Measurements from ENCODE around the gene NDC80. TPM values are rescaled to one million over a fixed set of nuclear protein-coding genes. Genes with fewer than 3 reads are reported as not detected.
"Not testable (repeated sequence)": the region's sequence is repeated elsewhere in the genome, so short reads cannot be mapped to it uniquely, and the experiment has no call there.

NDC80 gene
- 10 to 100 TPM; 92.3 to 96.5 TPM for total RNA-seq

GRCh38 chr18:2571200-2572170, at the start of gene NDC80, which contains the start of gene METTL4:
Gene NDC80 (plus strand): TSS chr18:2571557. CDS start chr18:2572986, 1,429 bp downstream.
Gene METTL4 (minus strand): TSS chr18:2571505. CDS start chr18:2567216, 4,289 bp downstream.
- Mint-ChIP-seq H3K9me3 (no peaks in the 10 kb centered on the region), H3K4me1 (peaks cover 65% of the 10 kb centered on the region), H3K27ac (peak within 1 kb of the TSS; percentile 99), H3K4me3 (peak within 1 kb of the TSS; percentile 96), H3K36me3 (ENCODE audit: low read depth) (peaks cover 57% of the 10 kb centered on the region), H3K27me3 (no peaks in the 10 kb centered on the region)
- peak; percentile 86 for DNase-seq
- ChIA-PET CTCF (interaction anchor here (0.6 kb wide), 1 partner anchor 115 kb away, joined by 4 read pairs; no protein-coding TSS in a partner anchor), POLR2A (interaction anchor here (0.6 to 1.0 kb wide), 2 partner anchors 69 to 84 kb away, joined by 3 to 4 read pairs; partner anchors contain the start of gene SMCHD1)

DNA sequence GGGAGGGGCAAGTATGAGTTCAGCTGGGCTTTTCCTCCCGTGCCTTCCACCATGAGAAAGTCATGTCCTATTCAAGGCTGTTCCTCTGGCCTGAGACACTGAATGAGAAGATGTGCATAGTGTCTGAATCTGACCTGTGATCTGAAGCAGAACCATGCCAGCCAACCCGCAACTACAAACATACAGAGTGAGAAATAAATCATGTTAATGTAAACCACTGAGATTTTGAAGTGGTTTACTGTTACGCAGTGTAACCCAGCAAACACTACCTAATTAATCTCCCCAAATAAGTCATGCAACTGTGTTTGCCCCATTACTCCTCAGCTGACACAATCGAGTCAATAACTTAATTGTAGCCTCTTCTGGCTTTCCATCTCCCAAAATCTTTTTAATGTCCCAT, 49.2 kb upstream of the NDC80 start:
- Mint-ChIP-seq H3K36me3 (ENCODE audit: low read depth) (no peaks in the 10 kb centered on the region), H3K9me3 (no peaks in the 10 kb centered on the region), H3K27ac (no peak overlapping the region), H3K4me3 (no peak overlapping the region), H3K27me3 (no peaks in the 10 kb centered on the region), H3K4me1 (peaks cover 7% of the 10 kb centered on the region)
- DNase-seq, result no peak
- POLR2A ChIA-PET, result no interaction called here
- CTCF ChIA-PET, result no interaction called here

GRCh38 chr18:2524794-2525198, 46.6 kb upstream of the NDC80 start:
- POLR2A ChIA-PET, result not testable (repeated sequence)

GRCh38 chr18:2526329-2526728, 45.0 kb upstream of the NDC80 start:
- Mint-ChIP-seq H3K36me3 (ENCODE audit: low read depth) (no peaks in the 10 kb centered on the region), H3K4me1 (peaks cover 7% of the 10 kb centered on the region), H3K4me3 (no peak overlapping the region), H3K9me3 (no peaks in the 10 kb centered on the region), H3K27me3 (no peaks in the 10 kb centered on the region), H3K27ac (no peak overlapping the region)
- DNase-seq, result no peak
- ChIA-PET POLR2A (no interaction called here), CTCF (no interaction called here)

More at GRCh38 chr18:2524794-2525198, 46.6 kb upstream of the NDC80 start:
- not testable (repeated sequence) for H3K4me3 Mint-ChIP-seq; H3K36me3 Mint-ChIP-seq (ENCODE audit: low read depth); H3K4me1 Mint-ChIP-seq; H3K9me3 Mint-ChIP-seq; H3K27me3 Mint-ChIP-seq; H3K27ac Mint-ChIP-seq; DNase-seq
- CTCF ChIA-PET, result interaction anchor here (0.6 kb wide), 1 partner anchor 1247 kb away, joined by 3 read pairs; no protein-coding TSS in a partner anchor

DNA sequence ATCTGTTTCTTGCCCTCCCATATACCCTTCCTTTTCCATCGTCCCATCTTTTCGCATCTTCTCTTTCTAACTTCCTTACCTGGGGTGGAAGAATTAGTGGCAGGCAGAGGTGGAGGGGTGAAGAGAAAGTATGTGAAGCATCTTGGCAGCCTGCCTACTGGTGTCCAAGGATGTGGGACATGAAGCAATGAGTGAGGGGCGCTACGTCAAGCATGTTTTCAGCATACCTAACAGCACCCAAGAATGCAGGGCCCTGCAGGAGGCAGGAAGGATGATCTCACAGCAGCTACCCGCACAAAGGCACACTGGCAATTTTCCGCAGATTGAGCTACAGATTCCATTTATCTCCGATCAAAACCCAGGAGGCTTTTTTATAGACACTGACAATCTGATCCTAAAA, 42.2 kb upstream of the NDC80 start:
- Mint-ChIP-seq H3K4me1 (no peaks in the 10 kb centered on the region), H3K9me3 (no peaks in the 10 kb centered on the region), H3K27me3 (no peaks in the 10 kb centered on the region), H3K4me3 (no peak overlapping the region), H3K27ac (no peak overlapping the region), H3K36me3 (ENCODE audit: low read depth) (peaks cover 15% of the 10 kb centered on the region)
- no peak for DNase-seq
- POLR2A ChIA-PET, result no interaction called here
- CTCF ChIA-PET, result no interaction called here

GRCh38 chr18:2531751-2532150, 39.6 kb upstream of the NDC80 start:
- ChIA-PET CTCF (no interaction called here), POLR2A (no interaction called here)
- Mint-ChIP-seq H3K4me1 (no peaks in the 10 kb centered on the region), H3K27ac (no peak overlapping the region), H3K27me3 (no peaks in the 10 kb centered on the region), H3K4me3 (no peak overlapping the region), H3K9me3 (no peaks in the 10 kb centered on the region), H3K36me3 (ENCODE audit: low read depth) (peaks cover 24% of the 10 kb centered on the region)
- no peak for DNase-seq

DNA sequence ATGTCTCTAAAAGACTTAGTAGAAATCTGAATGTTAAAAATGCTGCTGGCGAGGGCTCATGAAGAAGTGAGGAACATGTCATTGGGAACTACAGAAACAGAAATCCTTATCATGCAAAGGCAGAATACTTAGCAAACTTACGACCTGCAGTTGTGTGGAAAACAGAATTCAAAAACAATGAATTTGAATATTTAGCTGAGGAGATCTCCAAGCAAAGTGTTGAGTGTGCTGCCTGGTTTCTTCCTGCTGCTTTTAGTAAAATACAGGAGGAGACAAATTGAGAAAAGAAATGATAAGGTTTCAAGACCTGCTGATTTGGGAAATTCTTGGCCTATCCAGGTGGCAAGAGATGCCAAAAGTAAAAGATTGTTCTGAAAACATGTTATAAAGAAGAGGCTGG, 38.6 kb upstream of the NDC80 start:
- POLR2A ChIA-PET, result no interaction called here
- Mint-ChIP-seq H3K4me1 (no peaks in the 10 kb centered on the region), H3K4me3 (no peak overlapping the region), H3K36me3 (ENCODE audit: low read depth) (peaks cover 26% of the 10 kb centered on the region), H3K9me3 (no peaks in the 10 kb centered on the region), H3K27ac (no peak overlapping the region), H3K27me3 (no peaks in the 10 kb centered on the region)
- no peak for DNase-seq
- CTCF ChIA-PET, result interaction anchor here (1.7 kb wide), 1 partner anchor 13 kb away, joined by 3 read pairs; no protein-coding TSS in a partner anchor

GRCh38 chr18:2534906-2535305, 36.5 kb upstream of the NDC80 start:
- H3K27ac Mint-ChIP-seq, result no peak overlapping the region
- H3K36me3 Mint-ChIP-seq (ENCODE audit: low read depth), result peaks cover 31% of the 10 kb centered on the region
- CTCF ChIA-PET, result interaction anchor here (0.8 kb wide), 1 partner anchor 12 kb away, joined by 3 read pairs; no protein-coding TSS in a partner anchor
- POLR2A ChIA-PET, result no interaction called here
- H3K9me3 Mint-ChIP-seq, result no peaks in the 10 kb centered on the region
- DNase-seq, result no peak
- no peaks in the 10 kb centered on the region for H3K4me1 Mint-ChIP-seq
- H3K27me3 Mint-ChIP-seq, result no peaks in the 10 kb centered on the region
- no peak overlapping the region for H3K4me3 Mint-ChIP-seq

- no peaks in the 10 kb centered on the region for H3K4me1 Mint-ChIP-seq
- no peaks in the 10 kb centered on the region for H3K27me3 Mint-ChIP-seq
- ChIA-PET CTCF (no interaction called here), POLR2A (interaction anchor here (0.6 kb wide), 1 partner anchor 33 kb away, joined by 4 read pairs; no protein-coding TSS in a partner anchor)
- no peak overlapping the region for H3K27ac Mint-ChIP-seq
- DNase-seq, result no peak
- peaks cover 31% of the 10 kb centered on the region for H3K36me3 Mint-ChIP-seq (ENCODE audit: low read depth)
- H3K9me3 Mint-ChIP-seq, result no peaks in the 10 kb centered on the region
- no peak overlapping the region for H3K4me3 Mint-ChIP-seq
Measured at GRCh38 chr18:2535419-2535910, 35.9 kb upstream of the NDC80 start.

GRCh38 chr18:2536063-2536462, 35.3 kb upstream of the NDC80 start:
- no peaks in the 10 kb centered on the region for H3K9me3 Mint-ChIP-seq
- H3K27ac Mint-ChIP-seq, result no peak overlapping the region
- H3K4me3 Mint-ChIP-seq, result no peak overlapping the region
- H3K4me1 Mint-ChIP-seq, result no peaks in the 10 kb centered on the region
- DNase-seq, result no peak
- peaks cover 31% of the 10 kb centered on the region for H3K36me3 Mint-ChIP-seq (ENCODE audit: low read depth)
- no peaks in the 10 kb centered on the region for H3K27me3 Mint-ChIP-seq
- CTCF ChIA-PET, result no interaction called here
- POLR2A ChIA-PET, result interaction anchor here (0.6 kb wide), 1 partner anchor 34 kb away, joined by 4 read pairs; no protein-coding TSS in a partner anchor

DNA sequence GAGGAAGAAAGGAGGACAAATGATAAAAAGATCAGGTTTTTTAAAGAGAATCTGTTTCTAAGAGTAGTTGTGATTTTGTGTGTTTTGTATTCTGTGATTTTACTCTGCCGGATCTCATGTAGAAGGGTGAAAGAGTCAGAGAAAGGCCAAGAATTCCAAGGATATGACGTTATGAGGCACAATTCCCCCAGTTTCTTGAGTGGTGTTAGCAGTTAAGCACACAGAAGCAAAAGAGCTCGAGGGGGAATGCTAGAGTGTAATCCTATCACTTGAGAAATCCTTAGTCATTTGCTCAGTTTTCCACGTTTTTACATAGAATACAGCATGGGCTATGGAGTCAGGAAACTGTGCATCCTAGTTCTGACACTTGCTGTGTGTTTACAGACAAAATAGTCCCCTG, 34.9 kb upstream of the NDC80 start:
- ChIA-PET CTCF (no interaction called here), POLR2A (no interaction called here)
- Mint-ChIP-seq H3K4me3 (no peak overlapping the region), H3K27ac (no peak overlapping the region), H3K27me3 (no peaks in the 10 kb centered on the region), H3K4me1 (no peaks in the 10 kb centered on the region), H3K9me3 (no peaks in the 10 kb centered on the region), H3K36me3 (ENCODE audit: low read depth) (peaks cover 31% of the 10 kb centered on the region)
- DNase-seq, result no peak

GRCh38 chr18:2537296-2537695, 34.1 kb upstream of the NDC80 start:
- Mint-ChIP-seq H3K27ac (no peak overlapping the region), H3K27me3 (no peaks in the 10 kb centered on the region), H3K4me3 (no peak overlapping the region), H3K36me3 (ENCODE audit: low read depth) (peaks cover 27% of the 10 kb centered on the region), H3K9me3 (no peaks in the 10 kb centered on the region), H3K4me1 (peaks cover 2% of the 10 kb centered on the region)
- DNase-seq, result no peak
- CTCF ChIA-PET, result no interaction called here
- POLR2A ChIA-PET, result no interaction called here

DNA sequence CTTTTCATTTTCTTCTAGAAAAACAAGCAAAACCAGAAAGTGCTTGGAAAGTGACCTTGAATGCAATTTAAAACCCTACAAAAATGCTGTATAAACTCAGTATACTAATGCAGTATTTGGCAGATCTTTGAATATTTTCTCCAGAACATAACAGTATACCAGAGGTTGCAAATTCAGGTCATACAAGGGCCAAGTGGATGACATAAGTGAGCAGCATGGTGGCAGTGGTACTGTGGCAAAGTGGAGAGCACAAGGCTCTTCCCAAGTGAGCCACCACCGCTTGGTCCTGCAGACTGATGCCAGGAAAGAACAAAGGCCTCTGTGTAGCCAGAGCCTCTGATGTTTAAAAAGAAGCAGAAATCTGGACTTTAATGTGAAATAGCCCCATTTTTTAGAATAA, 33.1 kb upstream of the NDC80 start:
- no peak for DNase-seq
- peaks cover 2% of the 10 kb centered on the region for H3K4me1 Mint-ChIP-seq
- H3K4me3 Mint-ChIP-seq, result no peak overlapping the region
- H3K9me3 Mint-ChIP-seq, result no peaks in the 10 kb centered on the region
- H3K27me3 Mint-ChIP-seq, result no peaks in the 10 kb centered on the region
- no peak overlapping the region for H3K27ac Mint-ChIP-seq
- POLR2A ChIA-PET, result no interaction called here
- peaks cover 21% of the 10 kb centered on the region for H3K36me3 Mint-ChIP-seq (ENCODE audit: low read depth)
- CTCF ChIA-PET, result interaction anchor here (0.6 kb wide), 1 partner anchor 105 kb away, joined by 3 read pairs; no protein-coding TSS in a partner anchor

Data from activated CD4-positive, alpha-beta T cell treated with anti-CD3 and anti-CD28 coated beads, Interleukin-2, amount 10 ng/mL, durations not matched to agents 7 days and 5 days (primary cell).